ENCODE results near the gene PKNOX2.
A peak's percentile ranks its signal among the peaks of the same experiment; 100 is the strongest.

PKNOX2 gene

DNA sequence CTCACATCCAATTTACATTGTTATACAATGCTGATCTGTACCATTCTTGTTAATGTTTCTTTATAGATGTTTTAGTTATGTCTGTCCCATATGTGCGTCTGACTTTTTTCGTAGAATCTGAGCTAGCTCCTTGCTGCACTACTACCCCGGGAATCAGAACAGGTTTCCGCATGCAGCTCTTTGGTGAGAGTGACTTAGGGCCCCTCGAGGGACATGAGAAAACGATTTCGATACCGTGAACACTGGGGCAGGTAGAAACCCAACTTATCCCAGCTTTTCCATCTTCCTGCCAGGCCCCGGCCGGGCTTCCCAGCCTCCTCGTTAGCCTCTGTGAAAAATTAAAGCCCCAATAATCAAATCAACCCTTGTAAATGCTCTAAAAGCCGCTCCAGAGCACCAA is 23.4 kb upstream of the PKNOX2 start:
- no peak overlapping the region for H3K27ac ChIP-seq
- TF ChIP-seq ZFX (IDR thresholded peaks at IDR 0.05): no peak
- TF ChIP-seq, protein P1, sequence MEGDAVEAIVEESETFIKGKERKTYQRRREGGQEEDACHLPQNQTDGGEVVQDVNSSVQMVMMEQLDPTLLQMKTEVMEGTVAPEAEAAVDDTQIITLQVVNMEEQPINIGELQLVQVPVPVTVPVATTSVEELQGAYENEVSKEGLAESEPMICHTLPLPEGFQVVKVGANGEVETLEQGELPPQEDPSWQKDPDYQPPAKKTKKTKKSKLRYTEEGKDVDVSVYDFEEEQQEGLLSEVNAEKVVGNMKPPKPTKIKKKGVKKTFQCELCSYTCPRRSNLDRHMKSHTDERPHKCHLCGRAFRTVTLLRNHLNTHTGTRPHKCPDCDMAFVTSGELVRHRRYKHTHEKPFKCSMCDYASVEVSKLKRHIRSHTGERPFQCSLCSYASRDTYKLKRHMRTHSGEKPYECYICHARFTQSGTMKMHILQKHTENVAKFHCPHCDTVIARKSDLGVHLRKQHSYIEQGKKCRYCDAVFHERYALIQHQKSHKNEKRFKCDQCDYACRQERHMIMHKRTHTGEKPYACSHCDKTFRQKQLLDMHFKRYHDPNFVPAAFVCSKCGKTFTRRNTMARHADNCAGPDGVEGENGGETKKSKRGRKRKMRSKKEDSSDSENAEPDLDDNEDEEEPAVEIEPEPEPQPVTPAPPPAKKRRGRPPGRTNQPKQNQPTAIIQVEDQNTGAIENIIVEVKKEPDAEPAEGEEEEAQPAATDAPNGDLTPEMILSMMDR (conservative IDR thresholded peaks at IDR 0.05): no peak

DNA sequence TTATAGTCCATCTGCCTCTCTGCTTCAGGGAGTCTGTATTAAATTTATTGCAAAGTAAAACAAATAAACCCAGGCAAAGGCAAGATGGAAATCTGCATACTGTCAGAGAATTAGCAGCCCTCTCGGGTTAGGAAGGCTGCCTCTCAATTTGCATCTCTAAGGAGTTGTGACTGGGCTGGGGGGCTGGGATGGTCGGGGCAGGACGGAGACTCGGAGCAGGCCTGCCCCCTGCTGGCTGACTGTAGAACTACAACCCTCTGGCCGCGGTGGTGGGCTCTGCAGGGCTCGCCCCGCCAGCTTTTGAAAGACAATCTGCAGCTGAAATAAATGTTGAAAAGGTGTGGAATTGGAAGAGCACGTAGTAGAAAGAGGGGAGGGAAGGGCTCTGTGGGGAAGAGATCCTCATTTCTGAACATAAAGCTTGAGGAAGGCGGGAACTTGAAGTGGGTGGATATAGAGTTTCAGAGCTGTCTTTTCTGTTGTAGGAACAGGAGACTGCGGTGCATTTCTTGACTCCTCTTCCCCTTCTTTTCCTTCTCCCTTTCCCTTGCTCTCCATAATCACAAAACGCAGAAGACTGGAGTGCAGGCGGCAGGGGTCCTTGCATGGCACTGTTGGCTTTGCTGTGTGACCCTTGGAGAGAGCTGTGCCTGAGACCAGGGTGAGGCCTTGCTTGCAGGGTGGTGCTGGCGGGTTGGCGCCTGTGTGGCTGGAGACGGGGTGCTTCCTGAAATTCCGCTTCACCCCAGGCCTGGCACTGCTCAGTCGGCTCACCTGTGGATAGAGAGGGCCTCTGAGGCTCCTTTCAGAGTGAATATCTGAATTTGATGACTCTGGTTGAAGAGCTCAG is 22.6 kb upstream of the PKNOX2 start:
- H3K27ac ChIP-seq: no peak overlapping the region

DNA sequence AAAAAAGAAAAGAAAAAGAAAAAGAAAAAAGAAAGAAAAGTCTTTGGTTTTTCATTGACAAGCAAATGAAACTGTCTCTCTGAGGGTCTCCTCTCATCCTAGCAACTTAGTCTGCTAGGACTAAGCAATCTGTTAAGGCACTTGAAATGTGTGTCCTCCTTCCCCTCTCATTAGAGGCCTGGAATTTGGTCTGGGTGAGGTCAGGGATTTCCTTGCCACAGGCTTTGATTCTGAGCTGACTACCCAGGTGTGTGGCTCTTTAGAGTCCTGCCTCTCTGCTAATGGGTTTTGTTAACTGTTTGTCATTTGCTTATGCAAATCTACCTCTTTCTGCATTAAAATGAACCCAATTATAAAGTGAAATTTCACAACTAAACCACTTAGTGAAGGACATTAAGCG is 18.3 kb upstream of the PKNOX2 start:
- no peak overlapping the region for H3K27ac ChIP-seq
- no peak for TF ChIP-seq ZFX (IDR thresholded peaks at IDR 0.05)
- TF ChIP-seq, protein P1 (conservative IDR thresholded peaks at IDR 0.05): no peak

More for the DNA sequence above, 22.6 kb upstream of the PKNOX2 start:
- TF ChIP-seq, protein P1 (conservative IDR thresholded peaks at IDR 0.05): peak; percentile 99
- TF ChIP-seq ZFX (IDR thresholded peaks at IDR 0.05): no peak

DNA sequence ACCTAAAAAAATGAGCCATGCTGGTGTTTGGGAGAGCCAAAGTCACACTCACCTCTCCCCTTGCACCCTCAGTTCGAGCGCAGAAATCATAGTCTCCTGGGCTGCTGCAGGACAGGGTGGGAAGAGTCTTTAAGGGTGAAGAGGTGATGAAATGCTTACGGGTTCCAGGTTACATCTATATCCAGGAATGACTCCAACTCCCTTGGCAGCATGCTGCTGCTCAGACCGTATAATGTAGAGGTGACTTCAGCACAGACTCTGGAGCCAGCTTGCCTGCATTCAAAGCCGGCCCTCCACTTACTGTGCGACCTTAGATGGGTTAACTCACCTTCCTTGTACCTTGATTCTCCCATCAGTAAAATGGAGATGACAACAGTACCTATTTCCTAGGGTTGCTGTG is 17.3 kb upstream of the PKNOX2 start:
- no peak overlapping the region for H3K27ac ChIP-seq
- TF ChIP-seq, protein P1 (conservative IDR thresholded peaks at IDR 0.05): no peak

DNA sequence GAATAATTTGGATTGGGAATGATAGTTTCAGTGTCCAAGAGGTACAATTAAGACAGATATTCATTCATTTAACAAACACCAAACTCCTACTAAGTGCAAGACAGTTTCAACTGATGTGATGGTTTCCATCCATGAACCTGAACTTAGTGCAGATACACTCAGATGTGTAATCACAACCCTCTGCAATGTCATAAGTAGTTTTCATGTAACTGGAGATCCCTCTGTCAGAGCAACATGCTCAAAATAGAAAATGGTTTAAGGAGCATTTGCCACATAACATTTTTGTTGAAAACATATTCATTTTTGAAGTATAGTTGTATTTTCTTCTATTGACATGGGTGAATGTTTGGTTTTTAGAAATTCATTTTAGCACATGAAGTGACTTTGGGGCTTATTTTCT is 16.5 kb upstream of the PKNOX2 start:
- TF ChIP-seq ZFX (IDR thresholded peaks at IDR 0.05): no peak
- TF ChIP-seq, protein P1 (conservative IDR thresholded peaks at IDR 0.05): no peak
- no peak overlapping the region for H3K27ac ChIP-seq

DNA sequence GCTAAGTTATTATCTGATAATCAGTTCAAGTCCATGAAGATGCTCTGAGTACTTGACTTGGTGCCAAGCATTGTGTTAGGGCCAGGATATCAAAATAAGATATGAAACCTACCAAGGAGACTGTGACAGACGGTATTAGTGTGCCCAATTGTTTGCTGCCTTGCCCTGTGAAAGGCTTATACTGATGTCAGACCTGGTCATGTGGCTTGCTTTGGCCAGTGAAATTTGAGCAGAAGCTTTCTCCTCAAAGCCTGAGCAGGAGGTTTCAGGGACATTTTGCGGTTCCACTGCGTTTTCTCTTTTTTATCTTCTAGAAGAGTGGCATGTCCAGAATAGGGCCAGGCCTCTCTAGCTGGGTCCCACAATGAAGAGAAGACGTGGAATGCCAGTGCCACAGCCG is 15.8 kb upstream of the PKNOX2 start:
- TF ChIP-seq ZFX (IDR thresholded peaks at IDR 0.05): no peak
- TF ChIP-seq, protein P1 (conservative IDR thresholded peaks at IDR 0.05): no peak
- H3K27ac ChIP-seq: no peak overlapping the region

DNA sequence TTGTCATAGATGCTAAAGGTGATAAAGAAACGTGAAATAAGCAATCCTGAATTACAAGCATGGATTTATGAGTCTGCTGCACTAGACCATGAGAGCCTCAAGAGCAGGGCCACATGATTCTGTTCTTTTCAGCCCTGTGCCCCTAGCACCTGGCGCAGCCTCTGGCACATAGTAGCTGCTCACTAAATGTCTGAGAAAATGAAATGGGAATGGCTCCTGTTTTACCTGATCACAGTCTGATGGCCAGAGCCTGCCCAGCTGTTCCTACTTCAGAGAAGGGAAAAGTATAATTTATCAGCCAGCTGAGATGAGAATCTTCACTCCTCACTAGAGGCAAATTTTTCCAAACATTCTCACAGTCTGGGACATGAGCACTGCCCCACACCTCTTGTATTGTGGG is 10.7 kb upstream of the PKNOX2 start:
- no peak overlapping the region for H3K27ac ChIP-seq
- TF ChIP-seq, protein P1 (conservative IDR thresholded peaks at IDR 0.05): no peak

Measured in C4-2B (cell line).